Hippocampal formation (tissue), 2 donors: ENCODE data around the gene S100A8.

Experiments used
- DNase-seq, 2 donors: peaks; one replicate each; lab custom pipeline; 2025; lab: John Stamatoyannopoulos, UW

S100A8 gene

GRCh38 chr1:153346077-153346723 is 44.7 kb downstream of the S100A8 start:
- DNase-seq = no peak

GRCh38 chr1:153345187-153346076 is 45.4 kb downstream of the S100A8 start:
- DNase-seq = no peak

DNA sequence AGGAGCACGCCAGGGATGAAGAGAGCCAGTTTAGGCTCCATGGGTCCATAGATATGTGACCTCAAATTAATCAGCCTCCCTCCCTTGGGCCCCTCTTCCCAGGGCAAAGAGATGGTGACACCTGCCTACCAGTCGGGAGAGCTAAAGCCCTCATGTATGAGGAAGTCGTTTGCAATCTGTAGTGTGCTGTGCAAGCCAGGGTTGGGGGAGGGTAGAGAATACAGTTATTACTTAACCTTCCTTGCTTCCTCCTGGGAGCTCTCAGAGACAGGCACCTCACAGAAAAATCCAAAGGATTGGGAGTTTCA is 46.2 kb downstream of the S100A8 start:
- DNase-seq = no peak

- DNase-seq = no peak
Observed at GRCh38 chr1:153343811-153344717, 46.8 kb downstream of the S100A8 start.

GRCh38 chr1:153343040-153343681 is 47.7 kb downstream of the S100A8 start:
- no peak for DNase-seq

DNA sequence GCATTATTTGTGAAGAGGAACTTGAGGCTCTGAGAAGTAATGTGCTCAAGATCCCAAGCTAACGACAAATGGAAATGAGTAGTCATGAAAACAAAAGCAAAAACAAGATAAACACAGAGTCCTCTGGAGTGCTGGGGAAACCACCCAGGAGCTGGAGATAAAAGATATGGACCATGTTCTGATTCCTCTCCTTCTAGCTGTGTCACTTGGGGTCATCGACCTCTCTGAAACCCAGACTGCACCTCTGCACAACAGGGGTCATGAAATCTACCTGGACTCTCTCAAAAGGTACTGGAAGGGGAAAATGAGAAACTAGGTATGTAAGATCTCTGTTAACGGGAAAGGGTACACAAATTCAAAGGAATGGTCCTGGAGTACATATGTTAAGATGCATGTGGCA is 48.7 kb downstream of the S100A8 start:
- DNase-seq = no peak

DNA sequence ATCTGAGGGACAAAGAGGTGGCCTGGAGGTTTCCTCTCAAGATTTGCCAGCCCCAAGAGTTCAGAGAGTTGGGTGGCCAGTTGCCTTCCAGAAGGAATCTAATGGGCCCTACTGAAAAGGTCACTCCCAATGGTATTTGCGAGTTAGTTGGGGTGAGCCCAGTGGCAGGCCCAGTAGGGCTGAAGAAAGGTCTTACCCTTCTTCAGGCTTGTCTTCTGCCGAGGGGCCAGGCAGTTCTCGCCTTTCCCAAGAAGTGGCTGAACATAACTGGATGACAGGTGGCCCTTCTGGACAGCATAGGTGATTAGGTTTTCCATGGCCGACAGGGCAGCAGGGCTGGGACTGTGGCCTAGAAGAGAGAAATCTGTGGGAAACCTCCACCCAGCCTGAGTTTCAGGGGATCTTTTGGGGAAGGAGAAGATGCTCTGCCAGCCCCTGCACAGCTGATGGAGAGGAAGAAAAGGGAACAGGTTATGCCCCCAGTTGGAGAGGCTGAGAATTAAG is 49.4 kb downstream of the S100A8 start:
- DNase-seq = no peak

- no peak for DNase-seq
Observed at GRCh38 chr1:153340356-153340755, 50.5 kb downstream of the S100A8 start.
